ENCODE data around the gene CENPB. TPM values are rescaled to one million over a fixed set of nuclear protein-coding genes. Genes with fewer than 3 reads are reported as not detected.

The CENPB gene
- total and polyA plus RNA-seq, 10 of the 15 experiments (the other 5 are each of a cell fraction or from before 2014, with no cell fraction given) = 0.16 to 71.2 (median 14.0) TPM

- peak in 2 of 3 experiments; percentile 18 to 33; a peak in 2 of 6 replicates for TF ChIP-seq CTCF (IDR thresholded peaks at IDR 0.05 in 2 of 3, conservative IDR thresholded peaks at IDR 0.05 in 1 of 3; ENCODE audit: control insufficient read depth in 2 of 3, extremely low read depth in 1 of 3, insufficient read depth in 1 of 3, low read depth in 3 of 3, low read length in 3 of 3)
- TF ChIP-seq POLR2A (IDR thresholded peaks at IDR 0.05; ENCODE audit: low read depth, low read length) = peak; percentile 32; the same call in 1 of the 2 replicates
- peak; percentile 22; the same call in 1 of the 2 replicates for TF ChIP-seq CREM (IDR thresholded peaks at IDR 0.05; ENCODE audit: low read depth)
- no peak for TF ChIP-seq STAT3 (IDR thresholded peaks at IDR 0.05; ENCODE audit: low read depth, low read length)
- TF ChIP-seq MXI1 (IDR thresholded peaks at IDR 0.05; ENCODE audit: low read depth, low read length) = peak; percentile 95
- no peak for TF ChIP-seq NFXL1 (IDR thresholded peaks at IDR 0.05; ENCODE audit: borderline replicate concordance)
- TF ChIP-seq ZZZ3 (IDR thresholded peaks at IDR 0.05; ENCODE audit: control insufficient read depth, insufficient read length, low read depth) = no peak
- TF ChIP-seq IRF3 (IDR thresholded peaks at IDR 0.05) = no peak
- TF ChIP-seq IKZF1 (conservative IDR thresholded peaks at IDR 0.05) = peak; percentile 83
- no peak for TF ChIP-seq ATF7 (IDR thresholded peaks at IDR 0.05; ENCODE audit: low read depth)
- 0 out of 2 replicates have a peak, but pooled peaks have one; percentile 11 for TF ChIP-seq LARP7 (IDR thresholded peaks at IDR 0.05)
- TF ChIP-seq DPF2 (IDR thresholded peaks at IDR 0.05) = no peak
- no peak for TF ChIP-seq ATF2 (IDR thresholded peaks at IDR 0.05; ENCODE audit: low read length)
- no peak for TF ChIP-seq YBX1 (IDR thresholded peaks at IDR 0.05)
- peak; percentile 87 for TF ChIP-seq SIN3A (IDR thresholded peaks at IDR 0.05; ENCODE audit: low read depth, low read length)
- TF ChIP-seq NBN (IDR thresholded peaks at IDR 0.05) = no peak
- no peak for TF ChIP-seq ZBTB11 (CRISPR knock-in tag; IDR thresholded peaks at IDR 0.05)
- no peak for TF ChIP-seq MEF2A (IDR thresholded peaks at IDR 0.05; ENCODE audit: insufficient read depth, low read depth, low read length)
- TF ChIP-seq CREB1 (IDR thresholded peaks at IDR 0.05; ENCODE audit: low read depth) = 0 out of 2 replicates have a peak, but pooled peaks have one; percentile 9
- TF ChIP-seq SP1 (IDR thresholded peaks at IDR 0.05; ENCODE audit: low read depth, low read length) = no peak
- no peak for TF ChIP-seq WRNIP1 (IDR thresholded peaks at IDR 0.05; ENCODE audit: borderline replicate concordance, low read depth, low read length)
These were observed 5.2 kb downstream of the CENPB start, which contains the start of gene SPEF1 (continued) for GRCh38 chr20:3781153-3781910.
